H1 (cell line): ENCODE data around the gene GRK5. TPM values are rescaled to one million over a fixed set of nuclear protein-coding genes. Genes with fewer than 3 reads are reported as not detected.

Experiments
- HDAC6 ChIP-seq: IDR thresholded peaks from one replicate; pipeline ENCODE4 v1.7.1; 2012; ENCODE audit warnings: low read depth, mild to moderate bottlenecking, inconsistent platforms, low read length, moderate library complexity
- RNF2 ChIP-seq: fragments of 200-900, 300-1000 bp; sonication (generic); IDR thresholded peaks from 2 replicates; pipeline ENCODE4 v1.7.1; 2016; ENCODE audit warnings: borderline replicate concordance, low read depth, mild to moderate bottlenecking, antibody characterized with exemption, low read length; ENCODE audit not compliant: poor library complexity, severe bottlenecking; ENCODE audit errors: missing control alignments
- polyA plus RNA-seq, 7 experiments: library from polyadenylated mRNA; depleted of rRNA in 3 of 7; stranded (reverse) in 5 of 7; unstranded in 2 of 7; fragments of >200 nt in 5 of 7; fragments of 200-250 nt in 2 of 7; gene quantifications; 1 replicate in 5 of 7; 2 replicates in 1 of 7; 4 replicates in 1 of 7; pipeline versions ENCODE4 v1.2.1 to v1.2.3, GENCODE V29; 2011 to 2013; ENCODE audit warnings: missing spikeins in 2 of 7, mixed read lengths in 2 of 7
- total RNA-seq: library from RNA; stranded (reverse); fragmentation: NEBNext Ultra II Directional; extraction: Animal tissue kit (Norgen Biotek cat#: 25700); gene quantifications from 2 replicates; pipeline ENCODE4 v1.2.1, GENCODE V29; 2021

The GRK5 gene
- total and polyA plus RNA-seq, 2 of the 8 experiments (the other 6 are each of a cell fraction or from before 2014, with no cell fraction given), result 0.54 to 2.5 TPM

- TF ChIP-seq HDAC6 (no peak), RNF2 (no peak)
- TF ChIP-seq, all 59 proteins: peak for 0
Observed at GRCh38 chr10:119373294-119374102, 166.1 kb downstream of the GRK5 start (continued).
